K562 (cell line): ENCODE data around the gene ZNF865. TPM values are rescaled to one million over a fixed set of nuclear protein-coding genes. Genes with fewer than 3 reads are reported as not detected.
A peak's percentile ranks its signal among the peaks of the same experiment; 100 is the strongest.

Experiments used
- CEBPB ChIP-seq: fragments of 450-650 bp; IDR thresholded peaks from 2 replicates; pipeline ENCODE4 v1.6.1; 2016; ENCODE audit warnings: missing genetic modification characterization, missing compliant biosample characterization
- CXXC5 ChIP-seq: fragments of 250-450 bp; sonication (Bioruptor Pico); IDR thresholded peaks from 2 replicates; pipeline ENCODE4 v1.8.0; 2022; ENCODE audit warnings: inconsistent platforms, mild to moderate bottlenecking, moderate library complexity
- MTA3 ChIP-seq: fragments of 450-650 bp; formaldehyde crosslinking; IDR thresholded peaks from 2 replicates; pipeline ENCODE4 v1.6.1; 2017; ENCODE audit warnings: mild to moderate bottlenecking, borderline replicate concordance
- MTF1 ChIP-seq: fragments of 250-450 bp; sonication (Bioruptor Pico); IDR thresholded peaks from 2 replicates; pipeline ENCODE4 v1.9.0; 2021; ENCODE audit warnings: moderate library complexity, mild to moderate bottlenecking, inconsistent platforms, borderline replicate concordance
- ZBTB2 ChIP-seq: fragments of 450-650 bp; IDR thresholded peaks from 2 replicates; pipeline ENCODE4 v1.6.1; 2016; ENCODE audit warnings: antibody characterized with exemption
- ZFP36 ChIP-seq: fragments of 150-350 bp; IDR thresholded peaks from 2 replicates; pipeline ENCODE4 v1.6.1; 2018; ENCODE audit warnings: low read length, low read depth; ENCODE audit not compliant: partially characterized antibody
- ZNF24 ChIP-seq: fragments of 450-650 bp; IDR thresholded peaks from 2 replicates; pipeline ENCODE4 v1.6.1; 2016
- ZNF830 ChIP-seq: fragments of 250-450 bp; sonication (Bioruptor Pico); IDR thresholded peaks from 2 replicates; pipeline ENCODE4 v1.5.0; 2021; ENCODE audit warnings: mild to moderate bottlenecking
- polyA plus RNA-seq, 8 experiments: library from polyadenylated mRNA; depleted of rRNA in 4 of 8; stranded (reverse) in 5 of 8; unstranded in 3 of 8; fragments of >200 nt; fragmentation: Nextera tagmentation in 2 of 8; fragmentation: Illumina TruSeq in 1 of 8; extraction: Ambion mirVana in 2 of 8; extraction: Trizol in 1 of 8; gene quantifications; 2 replicates each; pipeline versions ENCODE4 v1.2.1 to v1.2.3, GENCODE V29; 2011 to 2014; ENCODE audit warnings: inconsistent platforms in 1 of 8, missing spikeins in 1 of 8
- total RNA-seq, 7 experiments: library from RNA; depleted of rRNA in 6 of 7; stranded (reverse); fragments of >200 nt in 6 of 7; fragmentation: Illumina TruSeq in 2 of 7; extraction: Trizol in 2 of 7; gene quantifications; 2 replicates each; pipeline versions ENCODE4 v1.2.1 to v1.2.3, GENCODE V29; 2011 to 2021; ENCODE audit warnings: low replicate concordance in 1 of 7
- TF ChIP-seq, protein P1 (sequence below): fragments of 200-800 bp; sonication (Bioruptor generic); IDR thresholded peaks from 2 replicates; pipeline ENCODE4 v1.6.1; 2017; ENCODE audit warnings: missing genetic modification characterization, missing compliant biosample characterization
- TF ChIP-seq, protein P2 (sequence below): fragments of 450-650 bp; IDR thresholded peaks from 2 replicates; pipeline ENCODE4 v1.6.1; 2014; ENCODE audit warnings: low read depth, mild to moderate bottlenecking, moderate library complexity, borderline replicate concordance
- TF ChIP-seq, protein P3 (sequence below): fragments of 450-650 bp; IDR thresholded peaks from 2 replicates; pipeline ENCODE4 v1.6.1; 2016; ENCODE audit warnings: missing biosample characterization, missing genetic modification characterization

ZNF865 gene
- total and polyA plus RNA-seq, 9 of the 15 experiments (the other 6 are each of a cell fraction or from before 2014, with no cell fraction given) = 0.40 to 18.8 (median 1.6) TPM; not detected in 2

DNA sequence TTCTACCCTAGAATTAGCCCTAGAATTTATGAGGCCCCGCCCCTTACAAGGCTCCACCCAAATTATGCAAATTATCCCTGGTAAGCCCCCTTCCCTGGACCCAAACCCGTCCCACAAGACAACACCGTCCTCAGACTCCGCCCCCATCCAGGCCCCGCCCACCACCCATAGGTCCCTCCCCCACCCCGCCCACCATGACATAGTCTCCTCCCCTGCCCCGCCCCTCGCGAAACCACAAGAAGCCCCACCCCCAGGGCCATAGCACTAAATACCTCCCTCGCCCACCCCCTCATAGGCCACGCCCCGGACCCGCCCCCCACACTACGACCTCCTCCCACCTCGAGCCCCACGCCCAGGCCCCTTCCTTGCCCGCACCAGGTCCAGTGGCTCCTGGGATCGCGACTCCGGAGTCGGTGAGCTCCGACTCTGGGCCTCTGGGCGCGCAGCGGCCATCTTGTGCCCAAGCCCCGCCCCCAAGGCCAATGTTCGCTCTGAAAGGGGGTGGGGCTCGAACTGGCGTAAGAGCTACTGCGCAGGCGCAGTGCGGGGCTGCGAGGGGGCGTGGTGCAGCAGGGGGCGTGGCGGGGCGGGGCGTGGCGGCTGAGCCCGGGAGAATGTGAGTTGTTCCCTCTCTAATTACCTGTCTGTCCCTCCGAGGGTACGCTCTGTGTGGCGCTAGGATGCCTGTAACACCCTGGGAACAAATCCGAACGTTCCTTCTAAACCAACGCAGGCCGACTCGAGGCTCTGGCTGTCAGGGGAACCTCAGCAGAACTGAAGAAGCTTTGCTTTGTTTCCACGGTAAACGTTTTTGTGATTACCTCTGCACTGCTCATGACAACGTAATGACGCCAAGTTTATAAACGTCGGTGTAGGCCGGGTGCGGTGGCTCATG lies 18.9 kb downstream of the ZNF865 start, which contains the start of gene ZNF784 (continued):
- TF ChIP-seq, protein P1, sequence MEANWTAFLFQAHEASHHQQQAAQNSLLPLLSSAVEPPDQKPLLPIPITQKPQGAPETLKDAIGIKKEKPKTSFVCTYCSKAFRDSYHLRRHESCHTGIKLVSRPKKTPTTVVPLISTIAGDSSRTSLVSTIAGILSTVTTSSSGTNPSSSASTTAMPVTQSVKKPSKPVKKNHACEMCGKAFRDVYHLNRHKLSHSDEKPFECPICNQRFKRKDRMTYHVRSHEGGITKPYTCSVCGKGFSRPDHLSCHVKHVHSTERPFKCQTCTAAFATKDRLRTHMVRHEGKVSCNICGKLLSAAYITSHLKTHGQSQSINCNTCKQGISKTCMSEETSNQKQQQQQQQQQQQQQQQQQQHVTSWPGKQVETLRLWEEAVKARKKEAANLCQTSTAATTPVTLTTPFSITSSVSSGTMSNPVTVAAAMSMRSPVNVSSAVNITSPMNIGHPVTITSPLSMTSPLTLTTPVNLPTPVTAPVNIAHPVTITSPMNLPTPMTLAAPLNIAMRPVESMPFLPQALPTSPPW = peak; percentile 67
- no peak for TF ChIP-seq ZFP36
- TF ChIP-seq ZNF24 = no peak
- peak; percentile 42 for TF ChIP-seq CXXC5 (CRISPR knock-in tag)
- no peak for TF ChIP-seq MTF1 (CRISPR knock-in tag)
- TF ChIP-seq, protein P2, sequence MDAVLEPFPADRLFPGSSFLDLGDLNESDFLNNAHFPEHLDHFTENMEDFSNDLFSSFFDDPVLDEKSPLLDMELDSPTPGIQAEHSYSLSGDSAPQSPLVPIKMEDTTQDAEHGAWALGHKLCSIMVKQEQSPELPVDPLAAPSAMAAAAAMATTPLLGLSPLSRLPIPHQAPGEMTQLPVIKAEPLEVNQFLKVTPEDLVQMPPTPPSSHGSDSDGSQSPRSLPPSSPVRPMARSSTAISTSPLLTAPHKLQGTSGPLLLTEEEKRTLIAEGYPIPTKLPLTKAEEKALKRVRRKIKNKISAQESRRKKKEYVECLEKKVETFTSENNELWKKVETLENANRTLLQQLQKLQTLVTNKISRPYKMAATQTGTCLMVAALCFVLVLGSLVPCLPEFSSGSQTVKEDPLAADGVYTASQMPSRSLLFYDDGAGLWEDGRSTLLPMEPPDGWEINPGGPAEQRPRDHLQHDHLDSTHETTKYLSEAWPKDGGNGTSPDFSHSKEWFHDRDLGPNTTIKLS = no peak
- TF ChIP-seq MTA3 = 0 out of 2 replicates have a peak, but pooled peaks have one; percentile 45
- TF ChIP-seq CEBPB (tag) = no peak
- peak; percentile 97 for TF ChIP-seq ZBTB2
- TF ChIP-seq, protein P3, sequence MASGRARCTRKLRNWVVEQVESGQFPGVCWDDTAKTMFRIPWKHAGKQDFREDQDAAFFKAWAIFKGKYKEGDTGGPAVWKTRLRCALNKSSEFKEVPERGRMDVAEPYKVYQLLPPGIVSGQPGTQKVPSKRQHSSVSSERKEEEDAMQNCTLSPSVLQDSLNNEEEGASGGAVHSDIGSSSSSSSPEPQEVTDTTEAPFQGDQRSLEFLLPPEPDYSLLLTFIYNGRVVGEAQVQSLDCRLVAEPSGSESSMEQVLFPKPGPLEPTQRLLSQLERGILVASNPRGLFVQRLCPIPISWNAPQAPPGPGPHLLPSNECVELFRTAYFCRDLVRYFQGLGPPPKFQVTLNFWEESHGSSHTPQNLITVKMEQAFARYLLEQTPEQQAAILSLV (tag) = no peak
- TF ChIP-seq ZNF830 = no peak
